ENCODE results near the gene FBXO41.

Gene FBXO41

GRCh38 chr2:73208258-73208657, 76.0 kb downstream of the FBXO41 start:
- DNase-seq = no peak

GRCh38 chr2:73205611-73206010, 78.7 kb downstream of the FBXO41 start:
- no peak for DNase-seq

Data from CD4-positive, alpha-beta T cell treated with Interleukin-6 for 4 hours (primary cell).